Endothelial cell of hepatic sinusoid (primary cell): ENCODE results near the gene LCA5L.
"Not testable (repeated sequence)": the region's sequence is repeated elsewhere in the genome, so short reads cannot be mapped to it uniquely, and the experiment has no call there.

Source experiments
- in situ Hi-C: cut with HindIII; loops from 2 replicates; pipeline ENCODE4 v1.10.0; 2017; ENCODE audit warnings: low sequenced_read_pairs

The LCA5L gene

DNA sequence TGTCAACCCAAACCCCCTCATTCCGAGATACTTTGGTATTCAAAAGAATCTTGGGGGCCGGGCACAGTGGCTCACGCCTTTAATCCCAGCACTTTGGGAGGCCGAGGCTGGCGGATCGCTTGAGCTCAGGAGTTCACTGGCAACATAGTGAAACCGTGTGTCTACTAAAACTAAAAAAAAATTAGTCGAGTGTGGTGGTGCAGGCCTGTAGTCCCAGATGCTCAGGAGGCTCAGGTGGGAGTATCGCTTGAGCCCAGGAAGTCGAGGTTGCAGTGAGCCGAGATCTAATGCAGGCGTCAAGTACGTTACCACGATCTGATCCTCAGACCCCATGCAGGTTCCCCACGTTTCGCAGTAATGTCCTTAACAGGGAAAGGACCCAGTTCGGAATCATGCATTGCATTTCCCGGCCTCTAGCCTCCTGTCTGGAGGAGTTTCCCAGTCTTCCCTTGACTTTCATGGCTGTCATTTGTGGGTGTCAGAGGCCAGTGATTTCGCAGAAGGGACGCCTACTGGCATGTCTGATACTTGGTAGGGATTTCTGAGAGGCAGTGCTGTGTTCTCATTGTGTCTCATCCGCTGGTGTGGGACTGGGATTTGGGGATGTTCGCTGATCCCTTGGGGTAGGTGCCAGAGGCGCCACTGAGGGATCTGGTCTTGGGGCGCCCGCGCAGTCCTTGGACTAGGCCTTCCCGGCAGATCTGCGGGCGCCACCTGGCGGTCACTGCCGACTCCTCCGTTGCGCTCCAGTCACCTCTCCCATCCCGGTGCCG is 57.4 kb downstream of the LCA5L start:
- in situ Hi-C loops: no loop called here

DNA sequence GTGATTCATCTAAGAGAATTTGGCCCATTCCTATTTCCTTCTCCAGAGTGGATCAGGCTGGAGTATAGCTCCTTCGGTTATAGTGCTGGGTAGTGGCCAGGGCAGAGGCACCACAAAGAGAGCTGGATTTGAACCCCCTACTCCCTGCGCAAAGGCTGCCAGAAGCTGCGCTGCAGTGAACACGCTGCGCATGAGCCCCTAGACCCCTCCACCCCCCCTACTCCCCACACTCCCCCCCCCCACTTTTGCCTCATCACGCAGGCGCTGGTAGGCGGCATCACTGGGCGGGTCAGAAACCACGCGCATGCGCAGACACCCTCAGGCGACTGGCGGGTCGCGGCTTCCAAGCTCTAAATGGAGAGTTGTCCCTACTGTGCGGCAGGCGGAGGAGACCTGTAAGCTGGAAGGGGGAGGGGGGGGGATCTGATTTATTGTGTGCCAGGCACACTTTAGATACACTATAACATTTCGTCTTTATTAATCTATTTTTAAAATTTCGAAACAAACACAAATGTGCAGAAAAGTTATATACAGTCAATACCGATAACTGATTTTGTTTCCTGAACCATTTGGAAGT is 58.0 kb downstream of the LCA5L start:
- in situ Hi-C loops: no loop called here

DNA sequence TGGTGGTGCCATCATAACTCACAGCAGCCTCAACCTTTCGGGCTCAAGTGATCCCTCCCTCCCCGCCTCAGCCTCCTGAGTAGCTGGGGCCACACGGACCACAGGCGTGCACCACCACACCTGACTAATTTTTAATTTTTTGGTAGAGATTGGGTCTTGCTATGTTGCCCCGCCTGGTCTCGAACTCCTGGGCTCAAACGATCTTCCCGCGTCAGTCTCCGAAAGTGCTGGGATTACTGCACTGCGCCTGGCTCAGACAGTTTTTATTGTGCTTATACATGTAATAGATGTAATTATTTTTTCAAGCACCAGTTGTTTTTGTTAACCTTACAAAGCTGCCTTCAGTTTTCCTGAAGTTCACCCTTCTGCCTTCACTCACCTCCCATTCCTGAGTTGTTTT is 58.7 kb downstream of the LCA5L start:
- in situ Hi-C loops: no loop called here

DNA sequence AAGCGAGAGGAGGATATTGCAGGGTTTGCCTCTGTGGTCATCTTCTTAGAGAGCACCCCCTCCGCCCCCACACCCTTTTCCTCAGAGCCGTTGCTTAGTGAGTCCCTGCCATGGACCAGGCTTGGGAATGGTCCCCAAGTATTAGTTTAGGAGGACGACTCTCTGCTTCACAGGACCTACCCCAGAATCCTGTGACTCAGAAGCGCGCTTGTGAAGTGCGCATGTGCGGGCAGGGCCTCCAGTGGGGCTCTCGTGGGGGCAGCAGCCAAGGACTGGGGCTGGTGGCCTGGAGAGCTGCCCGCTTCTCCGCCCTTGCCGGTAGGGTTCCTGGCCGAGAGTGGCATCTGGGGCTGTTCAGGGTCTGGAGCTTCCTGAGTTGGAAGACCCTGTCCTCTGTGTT is 59.4 kb downstream of the LCA5L start:
- in situ Hi-C loops: no loop called here

DNA sequence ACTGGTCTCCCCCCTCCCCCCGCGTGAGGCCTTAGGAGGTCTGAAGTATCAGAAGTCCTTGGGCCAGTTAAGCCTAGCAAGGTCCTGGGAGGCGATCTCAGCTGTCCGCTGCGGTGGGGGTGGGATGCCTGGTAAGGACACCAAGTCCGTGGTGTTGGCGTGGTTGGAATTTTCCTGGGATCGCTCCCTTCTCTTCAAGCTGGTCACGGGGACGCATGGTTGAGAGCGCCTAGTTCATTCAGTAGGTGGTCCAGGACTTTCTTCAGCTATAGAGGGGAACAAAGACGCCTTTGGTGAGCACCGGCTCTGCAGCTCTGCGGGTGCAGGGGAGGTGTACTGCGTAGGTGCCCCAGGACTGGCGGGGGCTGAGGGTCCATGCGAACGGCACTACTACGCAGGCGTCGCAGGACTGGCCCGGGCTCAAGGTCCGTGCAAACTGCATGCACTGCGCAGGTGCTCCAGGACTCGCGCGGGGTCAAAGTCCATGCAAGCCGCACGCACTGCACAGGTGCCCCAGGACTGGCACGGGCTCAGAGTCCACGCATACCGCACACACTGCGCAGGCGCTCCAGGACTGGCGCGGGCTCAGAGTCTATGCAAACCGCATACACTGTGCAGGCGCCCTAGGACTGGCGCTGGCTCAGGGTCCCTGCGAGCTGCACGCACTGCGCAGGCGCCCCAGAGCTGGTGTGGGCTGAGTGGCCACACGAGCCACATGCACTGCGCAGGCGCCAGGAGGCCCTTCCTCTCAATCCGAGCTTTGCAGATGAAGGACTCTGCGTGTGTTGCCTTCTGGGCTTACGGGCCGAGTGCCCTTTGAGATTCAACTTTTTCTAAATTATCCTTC is 60.1 kb downstream of the LCA5L start:
- in situ Hi-C loops: no loop called here

DNA sequence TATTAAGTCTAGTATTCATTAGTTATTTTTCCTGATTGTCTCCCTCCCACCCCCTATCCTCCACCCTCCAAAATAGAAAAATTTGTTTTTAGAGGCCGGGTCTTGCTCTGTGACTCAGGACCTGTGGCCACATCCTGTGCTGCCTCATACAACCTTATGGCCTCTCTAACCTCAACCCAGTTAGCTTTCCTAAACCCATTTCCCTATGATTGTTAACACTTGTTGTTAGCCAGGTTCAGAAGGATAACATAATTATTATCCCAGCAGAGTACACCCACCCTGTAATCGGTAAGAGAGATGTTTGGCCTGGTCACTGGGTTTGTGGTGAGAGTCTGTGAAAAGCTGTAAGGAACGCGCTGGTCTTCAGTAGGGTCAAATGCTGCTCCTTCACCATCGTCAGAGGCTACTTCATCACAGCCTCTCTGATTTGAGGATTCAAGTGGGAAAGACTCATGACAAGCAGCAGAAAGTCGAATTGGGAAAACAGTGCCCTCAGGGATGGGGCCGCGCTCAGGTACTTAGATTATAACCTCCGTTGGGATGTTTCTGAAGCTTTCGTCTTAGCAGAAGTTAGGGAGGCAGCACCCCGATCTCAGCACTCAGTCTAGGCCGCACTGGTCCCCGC is 60.8 kb downstream of the LCA5L start:
- in situ Hi-C loops: no loop called here

DNA sequence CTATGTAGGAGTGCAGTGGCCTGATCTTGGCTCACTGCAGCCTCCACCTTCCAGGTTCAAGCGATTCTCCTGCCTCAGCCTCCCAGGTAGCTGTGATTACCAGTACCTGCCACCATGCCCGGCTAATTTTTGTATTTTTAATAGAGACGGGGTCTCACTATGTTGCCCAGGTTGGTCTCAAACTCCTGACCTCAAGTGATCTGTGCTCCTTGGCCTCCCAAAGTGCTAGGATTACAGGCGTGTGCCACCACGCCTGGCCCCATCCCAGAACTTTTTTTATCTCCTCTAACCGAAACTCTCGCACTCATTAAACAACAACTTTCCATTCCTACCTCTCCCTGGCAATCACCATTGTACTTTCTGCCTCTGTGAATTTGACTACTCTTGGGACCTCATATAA is 63.5 kb downstream of the LCA5L start:
- in situ Hi-C loops: not testable (repeated sequence)

DNA sequence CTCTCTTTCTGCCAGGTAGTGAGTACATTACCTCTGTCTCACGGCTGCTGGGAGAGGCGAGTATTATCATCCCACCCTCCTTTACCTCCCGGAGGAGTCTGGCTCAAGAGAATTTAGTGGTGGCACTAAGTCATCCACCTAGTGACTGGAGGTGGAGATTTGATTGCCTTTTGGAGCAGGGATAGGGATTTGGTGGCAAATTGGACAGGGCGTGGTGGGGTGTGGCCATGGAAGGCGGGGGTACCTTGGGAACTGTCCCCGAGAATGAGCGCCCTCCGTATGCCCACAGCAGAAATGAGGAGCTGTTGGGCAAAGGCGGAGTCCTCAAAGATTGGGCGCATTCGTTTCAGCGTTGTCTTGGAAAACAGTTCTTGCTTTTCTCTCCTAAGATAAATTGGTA is 64.6 kb downstream of the LCA5L start:
- in situ Hi-C loops: no loop called here

DNA sequence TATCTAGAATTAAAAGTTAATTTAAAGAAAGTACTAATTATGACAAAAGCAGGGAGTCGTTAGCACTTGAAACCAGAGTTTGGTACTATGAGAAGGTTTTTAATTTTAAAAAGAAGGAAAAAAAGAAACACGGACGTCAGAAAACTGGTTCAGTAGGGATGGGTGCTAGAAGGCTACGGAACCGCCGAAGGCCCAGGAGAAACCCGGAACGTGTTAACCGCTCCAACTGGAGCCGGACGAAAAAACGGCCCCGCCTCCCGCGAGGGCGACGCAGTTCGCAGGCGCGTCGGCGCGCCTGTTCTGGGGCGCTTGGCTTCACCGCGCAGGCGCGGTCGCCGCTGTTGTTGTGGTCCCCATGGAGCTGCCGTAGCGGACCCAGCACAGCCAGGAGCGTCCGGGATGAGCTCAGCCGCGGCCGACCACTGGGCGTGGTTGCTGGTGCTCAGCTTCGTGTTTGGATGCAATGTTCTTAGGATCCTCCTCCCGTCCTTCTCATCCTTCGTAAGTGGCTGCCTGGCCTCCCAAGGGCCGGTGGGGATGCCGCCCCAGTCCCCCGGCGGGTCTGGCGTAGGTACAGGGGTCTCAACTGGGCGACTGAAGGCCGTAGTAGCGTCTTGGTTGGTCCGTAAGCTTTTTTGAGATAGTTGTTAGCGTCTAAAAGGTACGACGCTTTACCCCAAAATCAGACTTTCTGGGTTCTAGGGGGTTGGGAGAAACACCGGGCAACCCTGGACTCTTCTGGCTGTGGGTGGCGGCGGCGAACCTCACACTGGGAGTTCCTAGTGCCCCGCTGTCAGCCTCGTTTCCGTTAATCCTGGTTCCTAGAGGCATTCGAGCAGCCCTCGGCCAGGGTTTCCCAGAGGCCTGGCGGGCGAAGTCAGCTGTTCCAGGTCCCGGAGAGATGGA is 65.3 kb downstream of the LCA5L start:
- in situ Hi-C loops: no loop called here

DNA sequence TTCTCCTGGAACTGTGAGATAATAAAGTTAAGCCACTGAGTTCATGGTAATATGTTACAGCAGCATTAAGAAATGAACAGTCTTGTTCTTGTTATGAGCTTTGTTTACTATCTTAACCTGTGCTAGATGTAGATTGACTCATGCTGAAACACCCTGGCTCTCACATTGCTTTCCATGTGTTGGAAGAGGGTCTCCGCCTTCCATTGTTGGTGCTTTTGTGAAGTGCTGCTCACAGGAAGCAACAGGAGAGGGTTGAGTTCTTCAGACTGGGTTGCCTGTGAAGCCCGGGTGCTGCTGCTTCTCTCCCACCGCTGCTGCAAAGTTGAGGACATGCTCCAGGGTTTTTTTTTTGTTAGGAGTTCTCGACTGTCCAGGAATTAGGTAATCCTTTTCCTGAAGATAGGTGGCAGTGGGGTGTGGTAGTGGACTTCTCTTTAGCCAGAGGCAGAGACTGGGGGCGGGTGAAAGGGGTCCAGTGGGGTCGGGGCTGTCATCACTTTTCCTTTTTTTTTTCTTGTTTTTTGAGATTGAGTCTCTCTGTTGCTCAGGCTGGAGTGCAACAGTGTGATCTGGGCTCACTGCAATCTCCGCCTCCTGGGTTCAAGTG is 68.0 kb downstream of the LCA5L start:
- in situ Hi-C loops: no loop called here

DNA sequence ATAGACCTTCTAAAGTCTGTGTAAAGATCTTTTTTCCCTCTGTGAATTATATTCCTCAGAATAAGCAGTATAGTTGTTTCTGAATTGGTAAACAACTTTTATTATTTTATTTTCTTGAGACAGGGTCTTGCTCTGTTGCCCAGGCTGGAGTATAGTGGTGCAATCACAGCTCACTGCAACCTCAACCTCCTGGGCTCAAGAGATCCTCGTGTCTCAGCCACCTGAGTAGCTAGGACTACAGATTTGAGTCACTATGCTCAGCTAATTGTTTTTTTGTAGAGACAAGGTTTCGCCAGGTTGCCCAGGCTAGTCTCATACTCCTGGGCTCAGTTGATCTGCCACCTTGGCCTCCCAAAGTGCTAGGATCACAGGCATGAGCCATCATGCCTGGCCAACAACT is 70.1 kb downstream of the LCA5L start:
- in situ Hi-C loops: no loop called here

DNA sequence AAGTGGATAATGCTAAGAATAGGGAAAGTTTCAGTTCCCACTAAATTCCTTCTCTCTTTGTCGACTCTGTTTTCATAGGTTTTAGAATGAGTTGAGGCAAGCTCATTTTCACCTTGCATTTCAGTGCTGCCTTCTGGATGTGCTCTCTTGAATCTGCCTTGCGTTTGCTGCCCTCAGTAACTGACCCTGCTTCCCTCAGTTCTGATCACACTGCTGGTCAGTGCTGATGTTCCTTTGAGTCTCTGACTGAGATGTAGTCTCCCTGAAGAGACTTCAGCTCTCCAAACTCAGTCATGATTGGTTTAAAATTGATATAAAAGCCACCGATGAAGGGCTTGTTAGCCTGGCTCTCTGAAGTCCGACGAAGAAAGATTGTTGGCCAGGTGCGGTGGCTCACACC is 71.5 kb downstream of the LCA5L start:
- in situ Hi-C loops: no loop called here

DNA sequence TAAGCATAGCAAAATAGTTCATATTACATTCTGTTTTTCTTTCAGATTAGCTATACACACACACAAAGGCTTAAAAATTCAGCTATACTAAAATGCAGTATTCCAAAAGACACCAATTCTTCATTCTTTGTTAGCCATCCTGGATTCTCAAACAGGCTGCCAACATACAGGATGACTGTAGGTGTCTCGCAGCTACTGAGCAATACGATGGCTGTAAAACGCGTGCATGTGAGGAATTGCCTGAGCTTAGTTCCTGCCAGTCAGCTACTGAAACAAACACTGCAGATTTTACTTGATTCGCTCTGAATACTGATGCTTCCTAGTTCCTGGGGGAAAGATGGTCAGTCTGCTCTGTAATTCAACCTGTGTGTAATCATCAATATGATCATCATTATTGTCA is 71.9 kb downstream of the LCA5L start:
- in situ Hi-C loops: no loop called here

DNA sequence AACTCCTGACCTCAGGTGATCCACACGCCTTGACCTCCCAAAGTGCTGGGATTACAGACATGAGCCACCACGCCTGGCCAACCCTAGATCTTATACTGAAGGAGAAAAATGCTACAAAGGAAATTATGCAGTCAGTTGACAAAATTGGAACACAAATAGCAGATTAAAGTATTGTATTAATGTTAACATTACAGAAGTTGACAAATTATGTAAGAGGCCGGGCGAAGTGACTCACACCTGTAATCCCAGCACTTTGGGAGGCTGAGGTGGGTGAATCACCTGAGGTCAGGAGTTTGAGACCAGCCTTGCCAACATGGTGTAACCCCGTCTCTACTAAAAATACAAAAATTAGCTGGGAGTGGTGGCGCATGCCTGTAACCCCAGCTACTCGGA is 75.7 kb downstream of the LCA5L start:
- in situ Hi-C loops: not testable (repeated sequence)

DNA sequence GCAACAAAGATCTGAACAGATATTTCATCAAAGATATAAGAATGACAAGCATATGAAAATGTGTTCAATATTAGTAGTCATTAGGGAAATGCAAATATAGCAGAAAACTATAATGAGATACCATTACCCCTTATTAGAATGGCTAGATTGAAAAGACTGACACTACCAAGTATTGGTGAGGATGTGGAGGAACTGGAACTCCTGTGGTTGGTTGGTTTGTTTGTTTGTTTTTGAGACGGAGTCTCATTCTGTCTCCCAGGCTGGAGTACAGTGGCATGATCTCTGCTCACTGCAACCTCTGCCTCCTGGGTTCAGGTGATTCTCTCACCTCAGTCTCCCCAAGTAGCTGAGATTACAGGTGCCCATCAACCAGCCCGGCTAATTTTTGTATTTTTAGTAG is 77.8 kb downstream of the LCA5L start:
- in situ Hi-C loops: no loop called here

DNA sequence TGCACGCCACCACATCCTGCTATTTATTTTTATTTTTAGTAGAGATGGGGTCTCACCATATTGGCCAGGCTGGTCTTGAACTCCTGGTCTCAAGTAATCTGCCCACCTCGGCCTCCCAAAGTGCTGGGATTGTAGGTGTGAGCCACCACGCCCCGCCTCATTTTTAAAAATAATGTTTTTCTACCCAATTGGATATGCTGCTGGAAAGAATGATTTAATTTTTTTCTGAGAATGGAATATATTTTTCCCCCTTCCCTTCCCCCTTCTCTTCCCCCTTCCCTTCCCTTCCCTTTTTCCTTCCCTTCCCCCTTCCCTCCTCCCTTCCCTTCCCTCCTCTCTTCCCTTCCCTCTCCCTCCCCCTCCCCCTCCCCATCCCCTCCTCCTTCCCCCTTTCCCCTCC is 79.0 kb downstream of the LCA5L start:
- in situ Hi-C loops: no loop called here

DNA sequence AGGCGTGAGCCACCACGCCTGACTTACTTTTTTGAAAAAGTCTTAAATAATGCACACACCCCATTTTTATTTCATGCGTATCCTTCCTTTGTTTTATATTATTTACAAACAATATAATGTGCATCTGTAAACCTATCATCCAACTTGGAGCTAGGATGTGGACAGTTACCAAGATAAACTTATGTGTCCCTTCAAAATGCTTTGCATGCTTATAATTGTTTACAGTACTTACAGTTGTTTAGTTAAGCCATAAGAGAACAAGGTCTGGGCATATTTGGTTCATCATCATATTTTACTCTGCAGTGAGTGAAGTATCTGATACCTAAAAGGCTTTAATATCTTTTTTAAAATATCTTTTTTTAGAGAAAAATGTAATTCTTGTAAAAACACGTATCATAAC is 80.6 kb downstream of the LCA5L start:
- in situ Hi-C loops: no loop called here

DNA sequence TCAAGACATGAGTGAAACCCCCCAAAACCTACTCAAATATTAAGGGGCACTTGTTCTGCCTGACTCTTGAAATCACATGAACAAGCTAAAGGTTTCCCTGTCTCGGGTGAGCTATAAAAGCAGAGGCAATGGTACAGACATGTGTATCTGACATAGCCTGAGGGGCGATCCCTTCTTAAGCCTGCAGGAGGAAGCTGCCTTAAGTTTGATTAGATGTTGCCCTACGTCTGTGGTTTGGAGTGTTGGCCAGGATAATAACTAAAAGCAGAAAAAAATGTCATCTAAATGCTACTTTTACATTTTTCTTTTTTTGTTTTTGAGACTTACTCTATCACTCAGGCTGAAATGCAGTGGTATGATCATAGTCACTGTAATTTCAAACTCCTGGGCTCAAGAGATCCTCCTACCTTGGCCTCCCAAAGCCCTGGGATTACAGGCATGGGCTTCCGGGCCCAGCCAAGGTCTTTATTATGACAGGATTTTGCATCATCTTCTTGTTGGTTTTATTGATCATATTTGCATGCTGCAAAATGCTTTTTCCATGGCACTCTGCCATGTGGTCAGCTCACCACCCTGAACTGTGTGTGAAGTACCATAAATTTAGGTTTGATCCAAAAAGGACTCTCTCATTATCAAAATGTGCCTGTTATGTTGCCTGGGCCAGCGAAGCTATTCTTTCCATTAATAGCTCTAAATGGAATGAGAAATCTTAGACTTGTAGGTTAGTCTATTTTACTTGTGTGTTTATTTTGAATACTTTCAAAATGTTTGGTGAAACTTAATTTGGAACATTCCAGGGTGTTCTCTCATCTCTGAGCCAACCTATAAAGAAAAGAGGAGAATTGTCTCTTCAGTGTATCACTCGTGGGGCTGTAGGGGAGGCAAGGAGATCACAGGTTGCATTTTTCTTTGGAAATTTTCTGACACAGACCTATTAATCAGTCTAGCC is 81.7 kb downstream of the LCA5L start:
- in situ Hi-C loops: no loop called here

DNA sequence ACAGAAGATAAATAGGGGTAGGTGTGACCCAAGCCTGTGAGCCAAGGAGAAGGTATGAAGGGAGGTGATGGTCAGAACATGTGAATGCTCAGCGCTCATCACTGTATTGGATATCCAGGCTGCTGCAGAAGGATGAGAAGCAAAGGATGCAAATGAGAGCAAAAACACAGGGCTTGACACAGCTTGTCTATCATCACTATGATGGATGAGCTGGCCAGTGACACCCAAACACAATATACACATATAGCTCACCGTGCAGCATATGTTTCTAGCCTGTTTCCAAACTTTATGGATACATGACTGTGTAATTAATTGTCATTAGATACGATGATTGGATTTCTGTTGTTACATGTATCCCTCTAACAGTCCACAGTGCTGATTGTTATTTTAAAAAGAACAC is 82.8 kb downstream of the LCA5L start:
- in situ Hi-C loops: no loop called here
